GM21381 (cell line): ENCODE results near the gene GTPBP4.
"Not testable (repeated sequence)": the region's sequence is repeated elsewhere in the genome, so short reads cannot be mapped to it uniquely, and the experiment has no call there.

Experiments
- ATAC-seq: cut with Tn5 transposase; IDR thresholded peaks from one replicate; pipeline ENCODE4 v1.9.1; 2021; ENCODE audit warnings: mild to moderate bottlenecking, moderate library complexity; ENCODE audit not compliant: unreplicated experiment

GTPBP4 gene

DNA sequence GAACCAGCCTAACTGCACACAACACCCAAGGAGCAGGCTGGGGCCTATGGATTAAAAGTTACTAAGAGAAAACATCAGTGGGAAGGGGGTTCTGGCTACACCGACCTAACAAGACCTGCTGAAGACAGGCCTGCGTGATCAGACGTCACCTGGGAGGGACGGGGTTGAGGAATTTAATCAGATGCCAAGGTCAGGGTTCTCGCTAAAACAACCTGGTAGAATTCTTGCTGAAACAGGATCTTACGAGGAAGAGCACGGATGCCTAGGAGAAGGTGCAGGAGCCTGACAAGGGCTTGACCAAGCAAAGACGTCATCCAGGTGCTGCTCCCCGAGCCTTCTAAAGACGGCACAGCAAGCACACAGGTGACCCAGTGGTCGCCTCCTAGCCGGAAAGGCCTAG lies 35.9 kb downstream of the GTPBP4 start:
- ATAC-seq = no peak

DNA sequence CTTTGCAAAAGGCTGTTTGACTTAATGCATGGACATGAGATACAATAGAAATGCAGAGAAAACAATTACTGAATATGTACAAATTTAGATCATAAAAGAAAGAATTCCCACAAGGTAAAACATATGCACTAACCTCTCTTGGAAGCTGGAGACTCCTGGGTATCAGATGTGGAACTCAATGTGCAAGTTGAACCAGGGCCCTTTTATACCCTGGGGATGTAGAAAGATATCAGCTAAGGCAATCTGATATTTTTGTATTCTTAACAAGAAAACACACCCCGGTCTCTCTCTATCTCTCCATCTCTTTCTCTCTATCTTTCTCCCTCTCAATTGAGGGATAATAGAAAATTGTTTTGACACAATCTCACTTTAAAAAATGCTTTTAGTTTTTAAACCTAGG lies 37.4 kb downstream of the GTPBP4 start, which contains the start of gene IDI2:
TSS of gene IDI2 (minus strand) at position 177 of the 400 bp plus-strand sequence. CDS start 1,136 bp downstream, outside the sequence.
- no peak for ATAC-seq

DNA sequence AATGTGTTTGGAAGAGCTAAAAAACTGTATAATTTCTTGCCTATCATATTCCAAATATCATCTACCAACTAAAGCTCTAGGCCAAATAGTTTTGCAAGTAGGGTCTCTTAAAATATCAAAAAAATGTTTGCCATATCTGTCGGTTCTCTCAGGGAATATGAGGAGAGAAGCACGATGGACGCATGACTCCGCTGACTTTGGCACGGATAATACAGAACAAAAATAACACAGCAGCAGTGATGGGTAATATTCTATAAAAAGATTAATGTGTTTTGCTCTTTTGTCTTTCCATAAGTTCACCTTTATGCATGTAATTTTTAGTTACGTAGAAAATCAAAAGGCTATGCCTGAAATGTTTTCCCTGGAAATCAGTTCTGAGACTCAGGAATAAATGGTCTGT lies 38.3 kb downstream of the GTPBP4 start:
- no peak for ATAC-seq

DNA sequence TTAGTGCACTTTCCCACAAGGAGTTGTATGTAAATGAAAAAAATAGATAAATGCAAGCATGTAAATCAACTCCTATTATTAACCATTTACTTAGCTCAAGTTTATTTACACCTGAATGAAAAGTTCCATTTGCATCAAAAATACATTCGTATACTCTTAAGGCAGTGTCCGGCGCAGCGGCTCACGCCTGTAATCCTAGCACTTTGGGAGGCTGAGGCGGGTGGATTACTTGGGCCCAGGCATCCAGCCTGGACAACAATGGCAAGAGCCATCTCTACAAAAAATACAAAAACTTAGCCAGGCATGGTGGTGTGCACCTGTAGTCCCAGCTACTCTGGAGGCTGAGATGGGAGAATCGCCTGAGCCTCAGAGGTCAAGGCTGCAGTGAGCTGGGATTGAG lies 41.6 kb downstream of the GTPBP4 start:
- ATAC-seq = no peak

DNA sequence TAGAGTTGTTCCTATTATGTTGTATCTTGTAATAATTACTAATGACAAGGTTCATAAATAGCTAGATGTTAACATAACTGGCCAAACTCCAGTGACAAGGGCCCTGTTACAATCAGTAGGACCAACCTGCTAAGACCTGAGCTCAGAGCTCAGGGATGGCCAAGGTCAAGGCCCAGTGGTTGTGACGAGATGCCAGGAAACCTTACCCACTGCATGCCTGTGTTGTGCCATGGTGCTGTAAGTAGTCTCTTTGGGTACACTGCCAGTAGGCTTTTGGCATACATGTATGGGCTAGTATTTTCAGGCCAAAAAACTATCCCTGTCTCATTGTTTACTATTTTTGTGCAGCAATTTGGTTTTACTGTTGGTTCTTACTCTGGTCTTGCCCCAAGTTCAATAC lies 45.4 kb downstream of the GTPBP4 start:
- no peak for ATAC-seq

DNA sequence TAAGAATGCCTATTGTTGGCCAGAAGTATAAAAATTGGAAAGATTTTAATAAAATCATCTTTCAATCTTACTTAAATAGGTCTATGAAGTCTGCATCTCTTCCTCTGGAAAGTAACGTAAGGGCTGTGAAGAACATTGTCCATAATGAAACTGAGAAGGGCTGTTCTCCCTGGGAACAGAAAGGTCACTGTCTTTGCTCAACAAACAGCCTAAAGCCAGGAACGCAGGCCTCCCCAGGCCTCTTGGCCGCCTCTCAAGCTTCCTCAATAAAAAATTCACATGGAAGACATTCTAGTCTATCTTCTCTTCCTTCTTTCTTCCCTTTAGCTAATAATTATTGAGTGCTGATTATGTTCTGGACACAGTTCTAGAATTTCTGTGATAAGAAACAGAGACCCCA lies 46.5 kb downstream of the GTPBP4 start:
- ATAC-seq = no peak

DNA sequence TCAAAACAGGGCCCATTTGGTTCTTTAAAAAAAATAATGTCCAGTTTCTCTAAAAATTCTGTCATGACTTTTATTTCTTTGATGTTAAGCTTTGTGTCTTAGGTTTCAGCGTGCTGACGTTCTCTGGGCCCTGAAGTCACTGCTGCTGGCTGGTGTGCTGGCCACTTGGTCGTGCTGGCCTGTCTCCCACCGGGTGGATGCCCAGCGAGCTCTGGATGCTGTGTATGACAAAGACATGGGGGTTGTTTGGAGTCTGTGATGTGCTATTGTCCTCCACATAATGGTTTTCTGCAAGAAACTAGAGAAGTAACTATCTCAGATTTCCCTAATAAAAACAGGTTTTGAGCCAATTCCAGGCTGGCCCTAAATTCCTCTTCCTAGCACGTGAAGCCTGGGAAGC lies 47.0 kb downstream of the GTPBP4 start:
- ATAC-seq = no peak

DNA sequence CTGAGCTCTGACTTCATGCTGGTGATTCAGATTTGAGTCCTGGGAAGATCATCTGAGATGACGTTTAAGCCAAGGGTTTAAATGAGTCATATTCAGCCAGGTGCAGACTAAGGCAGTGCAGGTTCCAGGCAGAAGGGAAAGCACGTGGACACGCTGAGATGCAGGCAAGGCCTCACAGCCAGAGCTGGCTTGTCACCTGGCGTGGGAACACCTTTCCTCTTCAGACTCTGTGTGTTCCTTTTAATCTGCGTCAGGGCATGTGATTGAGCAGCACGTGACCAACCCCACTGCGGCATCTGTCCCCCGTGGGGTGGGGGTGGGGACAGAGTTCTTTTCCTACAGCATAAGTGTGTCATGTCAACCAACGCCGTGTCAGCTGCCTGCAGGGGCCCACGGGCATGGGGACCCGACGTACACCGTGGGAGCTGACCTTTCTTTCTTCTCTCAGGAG lies 48.1 kb downstream of the GTPBP4 start:
- ATAC-seq = peak; percentile 67

DNA sequence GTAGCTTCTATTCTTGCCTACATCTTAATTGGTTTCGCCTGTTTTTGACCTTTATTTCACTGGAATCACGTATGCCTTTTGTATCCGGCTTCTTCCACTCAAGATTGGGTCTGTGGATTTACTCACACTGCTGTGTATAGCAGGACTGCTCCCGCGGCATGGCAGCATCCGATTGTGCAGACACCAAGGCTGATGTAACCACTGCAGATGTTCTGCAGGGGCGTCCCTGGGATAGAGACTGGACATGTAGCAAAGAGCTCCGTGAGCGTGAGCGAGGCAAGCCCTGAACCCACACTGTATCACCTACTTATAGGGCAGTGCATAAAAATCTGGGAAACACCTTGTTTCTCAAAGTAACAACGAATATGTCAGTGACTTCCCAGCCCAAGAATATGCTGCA lies 48.9 kb downstream of the GTPBP4 start:
- no peak for ATAC-seq

DNA sequence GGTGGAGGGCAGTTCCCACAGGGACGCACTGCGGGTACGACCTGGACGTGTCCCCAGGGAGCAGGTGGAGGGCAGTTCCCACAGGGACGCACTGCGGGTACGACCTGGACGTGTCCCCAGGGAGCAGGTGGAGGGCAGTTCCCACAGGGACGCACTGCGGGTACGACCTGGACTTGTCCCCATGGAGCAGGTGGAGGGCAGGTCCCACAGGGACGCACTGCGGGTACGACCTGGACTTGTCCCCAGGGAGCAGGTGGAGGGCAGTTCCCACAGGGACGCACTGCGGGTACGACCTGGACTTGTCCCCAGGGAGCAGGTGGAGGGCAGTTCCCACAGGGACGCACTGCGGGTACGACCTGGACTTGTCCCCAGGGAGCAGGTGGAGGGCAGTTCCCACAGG lies 50.5 kb downstream of the GTPBP4 start:
- ATAC-seq = not testable (repeated sequence)

DNA sequence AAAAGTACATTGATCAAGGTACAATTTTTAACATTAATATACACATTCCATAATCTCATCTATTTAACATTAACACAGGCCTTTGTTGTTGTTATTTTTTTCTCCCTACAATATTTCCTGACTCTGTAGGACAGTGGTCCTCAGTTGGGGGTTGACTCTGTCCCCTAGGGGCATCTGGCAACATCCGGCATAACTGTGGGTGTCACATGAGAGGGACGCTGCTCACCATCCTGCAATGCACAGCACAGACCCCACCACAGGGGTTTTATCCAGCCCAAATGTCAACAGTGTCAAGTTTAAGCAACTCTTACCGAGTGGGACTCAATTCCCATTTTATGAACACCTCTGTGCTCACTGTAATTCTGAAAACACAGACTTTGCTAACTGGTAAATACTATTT lies 51.9 kb downstream of the GTPBP4 start:
- no peak for ATAC-seq

DNA sequence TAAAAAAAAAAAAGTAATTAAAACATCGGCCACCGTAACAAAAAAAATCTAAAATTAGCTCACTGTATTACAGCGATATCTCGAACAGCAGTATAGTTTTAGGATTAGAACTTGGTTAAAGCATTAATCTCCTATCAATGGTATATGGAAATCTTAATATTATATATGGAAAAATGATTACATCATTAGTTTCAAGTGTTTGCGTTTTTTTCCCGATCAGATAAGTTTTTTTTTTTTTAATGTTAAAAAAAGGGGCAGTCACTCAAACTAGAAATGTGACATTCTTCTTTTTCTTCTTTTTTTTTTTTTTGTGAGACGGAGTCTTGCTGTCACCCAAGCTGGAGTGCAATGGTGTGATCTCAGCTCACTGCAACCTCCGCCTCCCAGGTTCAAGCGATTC lies 53.3 kb downstream of the GTPBP4 start:
- no peak for ATAC-seq

DNA sequence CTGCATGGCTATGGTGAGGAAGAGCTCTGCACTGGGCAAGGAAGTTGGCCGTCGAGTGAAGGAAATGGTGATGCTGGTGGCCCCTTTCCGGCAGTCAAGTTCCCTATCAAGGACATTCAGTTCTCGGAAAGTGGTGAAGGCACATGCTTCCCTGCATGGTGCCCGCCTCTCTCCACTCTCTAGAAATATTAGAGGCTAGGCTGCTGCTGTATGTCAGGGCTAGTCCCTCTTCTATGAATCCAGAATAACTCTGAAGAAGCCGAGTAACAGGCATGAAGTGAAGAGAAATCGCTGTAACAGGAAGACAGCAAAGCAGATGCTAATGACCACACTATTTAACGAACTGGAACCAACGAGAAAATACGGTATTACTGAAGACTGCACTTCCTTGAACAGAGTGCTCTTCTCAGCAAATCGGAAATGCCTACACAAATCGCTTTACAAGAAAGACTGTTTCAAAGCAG lies 55.3 kb downstream of the GTPBP4 start:
- ATAC-seq = peak; percentile 55

DNA sequence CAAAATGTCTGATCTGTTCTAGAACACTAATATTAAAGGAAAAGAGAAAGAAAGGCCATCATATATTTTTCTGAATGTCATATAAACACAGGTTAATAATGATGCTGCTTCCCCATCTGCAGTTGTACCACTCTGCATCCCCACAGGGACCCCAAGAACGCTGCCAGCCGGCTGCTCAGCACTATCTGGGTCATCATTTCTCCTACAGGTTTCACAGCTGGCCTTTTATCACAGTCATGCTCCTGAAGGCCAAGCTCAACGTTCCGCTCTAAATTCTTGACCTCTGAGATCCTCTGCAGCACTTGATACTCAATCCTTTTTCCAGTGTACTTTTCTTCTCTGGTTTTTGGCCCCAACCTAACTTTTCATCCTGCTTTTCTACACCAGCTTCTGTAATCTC lies 55.9 kb downstream of the GTPBP4 start:
- ATAC-seq = no peak

DNA sequence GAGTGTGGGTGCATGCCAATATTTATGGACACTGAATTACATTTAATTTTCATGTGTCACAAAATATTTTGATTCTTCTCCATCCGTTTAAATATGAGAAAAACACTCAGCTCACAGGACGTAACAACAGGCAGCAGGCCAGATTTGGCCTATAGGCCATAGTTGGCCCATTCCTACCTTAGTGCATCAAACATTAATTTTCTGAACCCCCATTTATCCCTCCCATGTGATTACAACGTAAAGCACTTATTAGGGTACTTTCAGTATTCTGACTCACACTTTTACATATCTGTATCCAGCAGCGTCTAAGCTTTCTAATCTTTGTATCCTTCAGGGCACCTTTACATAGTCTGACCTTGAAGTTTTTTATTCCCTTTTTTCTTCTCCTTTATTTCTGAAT lies 56.7 kb downstream of the GTPBP4 start:
- ATAC-seq = no peak

DNA sequence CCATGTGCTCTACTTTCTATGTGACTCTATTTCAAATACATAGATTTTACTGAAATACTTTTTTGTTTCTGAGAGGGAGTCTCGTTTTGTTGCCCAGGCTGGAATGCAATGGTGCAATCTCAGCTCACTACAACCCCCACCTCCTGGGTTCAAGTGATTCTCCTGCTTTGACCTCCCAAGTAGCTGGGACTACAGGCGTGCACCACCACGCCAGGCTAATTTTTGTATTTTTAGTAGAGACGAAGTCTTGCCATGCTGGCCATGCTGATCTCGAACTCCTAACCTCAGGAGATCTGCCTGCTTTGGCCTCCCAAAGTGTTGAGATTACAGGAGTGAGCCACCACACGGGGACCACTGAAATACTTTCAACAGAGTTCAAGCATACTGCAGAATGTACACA lies 57.2 kb downstream of the GTPBP4 start:
- no peak for ATAC-seq

DNA sequence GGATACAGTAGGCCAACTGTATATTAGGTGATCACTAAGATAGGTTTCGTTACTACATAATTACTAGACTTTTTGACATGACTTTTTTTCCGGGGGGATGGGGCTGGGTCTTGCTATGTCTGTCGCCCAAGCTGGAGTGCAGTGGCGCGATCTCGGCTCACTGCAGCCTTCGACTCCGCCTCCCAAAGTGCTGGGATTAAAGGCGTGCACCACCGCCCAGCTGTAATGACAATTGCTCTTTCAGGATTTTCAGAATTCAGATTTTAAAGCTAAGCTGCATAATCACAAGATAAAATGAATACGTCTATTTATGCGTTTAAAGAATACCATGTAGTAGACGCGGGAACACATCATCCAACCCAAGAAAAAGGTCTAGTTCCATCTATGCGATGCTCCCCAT lies 59.7 kb downstream of the GTPBP4 start:
- no peak for ATAC-seq

DNA sequence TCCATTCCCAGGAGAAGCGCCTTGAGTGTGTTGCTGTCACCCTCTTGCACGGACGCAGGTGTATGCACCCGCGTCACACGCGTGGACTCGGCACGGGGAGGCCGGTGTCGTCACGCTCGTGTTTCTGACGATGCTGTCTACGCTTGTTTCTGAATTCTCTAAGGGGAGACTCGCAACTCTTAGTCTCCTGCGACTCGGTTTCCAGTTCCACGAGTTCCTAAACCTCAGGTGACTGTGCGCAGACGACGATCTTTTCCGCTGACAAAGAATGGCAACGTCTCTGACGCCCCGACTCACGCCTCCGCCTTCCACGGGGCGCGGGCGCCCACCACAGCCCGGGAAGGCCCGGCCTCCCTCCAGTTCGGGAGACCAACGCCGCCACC lies 60.1 kb downstream of the GTPBP4 start:
- no peak for ATAC-seq

DNA sequence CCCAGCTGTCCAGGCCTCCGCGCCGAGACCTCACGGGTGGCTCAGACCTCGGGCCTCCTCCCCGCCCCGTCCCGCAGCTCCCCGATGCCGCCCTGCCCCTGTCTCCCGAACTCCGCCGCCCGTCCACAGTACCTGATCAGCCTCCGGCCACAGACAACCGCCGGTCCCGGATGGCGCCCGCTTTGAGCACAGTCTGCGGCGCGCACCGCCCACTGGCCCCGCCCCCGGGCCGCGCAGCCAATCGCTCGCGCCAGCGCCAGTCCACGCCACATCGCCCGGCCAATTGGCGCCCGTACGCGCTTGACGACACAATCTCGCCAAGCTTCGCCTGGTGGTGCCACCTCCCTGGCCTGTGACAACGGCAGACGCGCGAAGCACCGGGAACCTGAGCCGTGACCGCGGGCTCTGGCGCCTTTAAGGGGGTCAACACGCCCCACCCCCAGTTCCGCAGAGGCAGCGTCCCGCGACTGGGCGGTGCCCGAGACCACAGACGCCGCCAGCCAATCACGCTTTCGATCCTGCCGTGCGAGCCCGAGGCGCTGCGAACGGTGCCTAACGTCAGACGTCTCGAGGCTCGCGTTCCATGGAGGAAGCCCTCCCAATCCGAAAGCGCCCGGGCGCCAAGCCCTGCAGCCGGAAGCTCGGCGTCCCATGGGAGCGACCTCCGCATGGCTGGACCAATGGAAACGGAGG lies 60.6 kb downstream of the GTPBP4 start, which contains the start of gene IDI1:
TSS of gene IDI1 (minus strand) at position 388 of the 693 bp plus-strand sequence. CDS start at position 272, 116 bp downstream.
- ATAC-seq = peak; percentile 80

DNA sequence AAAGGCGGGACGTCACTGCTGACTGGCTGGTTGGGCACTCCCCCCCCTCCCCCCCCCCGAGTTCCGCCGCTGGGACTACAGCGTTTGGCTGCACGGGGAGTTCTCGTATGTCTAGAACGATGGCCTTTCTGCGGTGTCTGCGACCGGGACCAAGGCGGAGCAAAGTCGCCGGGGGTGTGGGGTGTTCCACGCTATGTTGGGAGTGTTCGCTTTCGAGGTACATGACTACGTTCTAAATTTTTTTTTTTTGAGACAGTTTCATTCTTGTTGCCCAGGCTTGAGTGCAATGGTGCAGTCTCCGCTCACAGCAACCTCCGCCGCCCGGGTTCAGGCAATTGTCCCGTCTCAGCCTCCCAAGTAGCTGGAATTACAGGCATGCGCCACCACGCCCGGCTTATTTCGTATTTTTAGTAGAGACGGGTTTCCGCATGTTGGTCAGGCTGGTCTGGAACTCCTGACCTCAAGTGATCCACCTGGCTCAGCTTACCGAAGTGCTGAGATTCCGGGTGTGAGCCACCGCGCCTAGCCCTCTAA lies 61.3 kb downstream of the GTPBP4 start:
- no peak for ATAC-seq

DNA sequence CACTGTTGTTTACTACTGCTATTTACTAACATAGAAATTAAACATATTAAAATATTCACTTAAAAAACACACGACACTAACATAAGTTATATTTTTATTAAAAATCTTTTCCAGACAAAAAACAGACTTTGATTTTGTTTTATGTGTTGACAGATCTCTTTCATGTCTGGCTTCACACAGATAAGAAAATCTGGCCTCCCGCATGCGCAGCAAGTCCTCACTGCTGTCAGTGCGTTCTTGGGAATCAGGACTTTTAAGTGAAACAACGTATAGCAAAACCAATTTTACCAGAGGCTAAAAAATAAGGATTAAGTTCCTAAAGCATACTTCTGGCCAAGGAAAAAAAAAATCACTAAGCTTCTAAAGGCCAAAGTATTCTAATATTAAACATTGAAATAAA lies 61.9 kb downstream of the GTPBP4 start:
- ATAC-seq = no peak

DNA sequence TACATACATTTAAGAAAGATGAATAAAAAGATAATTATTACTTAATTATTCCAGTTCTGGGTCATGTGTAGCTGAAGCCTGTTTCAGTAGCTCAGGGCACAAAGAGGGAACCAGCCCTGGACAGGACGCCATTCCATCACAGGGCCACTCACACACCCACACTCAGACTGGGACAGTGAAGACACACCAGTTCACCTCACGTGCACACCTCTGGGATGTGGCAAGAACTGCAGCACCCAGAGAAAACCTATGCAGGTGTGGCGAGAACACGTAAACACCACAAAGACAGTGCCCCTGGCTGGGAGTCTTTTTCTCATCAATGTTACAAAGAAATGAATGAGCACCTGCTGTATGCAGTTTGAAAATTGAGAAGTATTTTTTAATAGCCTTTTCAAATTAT lies 62.3 kb downstream of the GTPBP4 start:
- ATAC-seq = no peak

DNA sequence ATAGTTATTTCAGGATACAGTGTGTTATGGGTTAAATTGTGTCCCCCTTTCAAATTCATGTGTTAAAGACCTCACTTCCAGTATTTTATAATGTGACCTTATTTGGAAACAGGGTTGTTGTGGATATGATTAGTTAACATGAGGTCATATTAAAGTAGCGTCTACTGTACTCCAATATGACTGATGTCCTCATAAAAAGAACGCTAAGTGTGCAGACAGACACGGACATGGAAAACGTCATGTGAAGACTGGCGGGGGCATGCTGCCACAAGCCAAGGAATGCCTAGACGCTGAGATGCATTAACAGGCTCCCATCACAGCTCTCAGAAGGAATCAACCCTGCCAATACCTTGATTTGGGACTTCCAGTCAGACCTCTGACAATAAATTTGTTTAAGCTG lies 66.5 kb downstream of the GTPBP4 start:
- ATAC-seq = no peak
